SU-DHL-6 (cell line): ENCODE measurements around the gene WWOX.

Experiments
- H2AFZ ChIP-seq: fragments of 200-600 bp; sonication (generic); 2 replicates; pipeline ENCODE4 v1.6.1; 2014; ENCODE audit warnings: low read depth, mild to moderate bottlenecking, moderate library complexity, mixed read lengths, antibody characterized with exemption, low read length; ENCODE audit not compliant: severe bottlenecking
- H3F3A ChIP-seq: fragments of 200-600 bp; shearing (Covaris generic); 2 replicates; pipeline ENCODE4 v1.6.0; 2016; ENCODE audit warnings: antibody characterized with exemption, mild to moderate bottlenecking; ENCODE audit not compliant: insufficient read depth
- H3K27ac ChIP-seq: fragments of 200-600 bp; sonication (generic); 2 replicates; pipeline ENCODE4 v1.5.1; 2016; ENCODE audit warnings: low read depth, mild to moderate bottlenecking, low read length, moderate library complexity, mixed read lengths
- H3K27me3 ChIP-seq: fragments of 200-600 bp; sonication (generic), shearing (Covaris generic); 2 replicates; pipeline ENCODE4 v1.6.0; 2014; ENCODE audit warnings: mild to moderate bottlenecking, low read length
- H3K36me3 ChIP-seq: fragments of 200-600 bp; sonication (generic); 2 replicates; pipeline ENCODE4 v1.6.1; 2014; ENCODE audit warnings: mild to moderate bottlenecking, low read length, mixed read lengths
- H3K4me2 ChIP-seq: fragments of 300-600, 200-600 bp; shearing (Covaris generic), sonication (generic); 2 replicates; pipeline ENCODE4 v1.6.0; 2014; ENCODE audit warnings: low read length, low read depth, mild to moderate bottlenecking; ENCODE audit not compliant: poor library complexity, severe bottlenecking
- H3K4me3 ChIP-seq: fragments of 200-600 bp; sonication (generic); 2 replicates; pipeline ENCODE4 v1.5.1; 2014; ENCODE audit warnings: antibody characterized with exemption, low read length, mild to moderate bottlenecking, mixed read lengths; ENCODE audit not compliant: insufficient read depth, poor library complexity, severe bottlenecking
- H3K79me2 ChIP-seq: fragments of 200-600 bp; sonication (generic); 2 replicates; pipeline ENCODE4 v1.6.1; 2014; ENCODE audit warnings: mild to moderate bottlenecking, low read length, moderate library complexity; ENCODE audit not compliant: insufficient read depth
- H3K9ac ChIP-seq: fragments of 200-600 bp; sonication (generic); 2 replicates; pipeline ENCODE4 v1.7.0; 2014; ENCODE audit warnings: mild to moderate bottlenecking, low read length
- H3K9me2 ChIP-seq: fragments of 200-600 bp; sonication (generic); replicated peaks from 2 replicates; pipeline ENCODE4 v1.6.1; 2014; ENCODE audit warnings: low read length; ENCODE audit not compliant: insufficient read depth
- H3K9me3 ChIP-seq: fragments of 200-600 bp; sonication (generic); 2 replicates; pipeline ENCODE4 v1.6.1; 2014; ENCODE audit warnings: low read length, mixed read lengths; ENCODE audit not compliant: insufficient read depth
- H4K20me1 ChIP-seq: fragments of 200-600 bp; sonication (generic); 2 replicates; pipeline ENCODE4 v1.6.1; 2014; ENCODE audit warnings: low read depth, mild to moderate bottlenecking, antibody characterized with exemption, low read length, moderate library complexity, mixed read lengths
- CTCF ChIP-seq: fragments of 200-600 bp; sonication (generic); IDR thresholded peaks from one replicate; pipeline ENCODE4 v1.5.1; 2017; ENCODE audit warnings: antibody characterized with exemption, mild to moderate bottlenecking, low read length, moderate library complexity; ENCODE audit not compliant: insufficient read depth, poor library complexity, severe bottlenecking
- EZH2phosphoT487 ChIP-seq: fragments of 200-600 bp; sonication (generic), shearing (Covaris generic); conservative IDR thresholded peaks from 2 replicates; pipeline ENCODE4 v1.6.1; 2018; ENCODE audit warnings: mild to moderate bottlenecking, antibody characterized with exemption, low read length, moderate library complexity, mixed read lengths

WWOX gene

GRCh38 chr16:78474762-78475161 is 375.3 kb downstream of the WWOX start:
- Histone ChIP-seq H4K20me1 (no peaks in the 10 kb centered on the region; the same call in 1 of the 2 replicates), H3F3A (no peaks in the 10 kb centered on the region), H3K36me3 (no peaks in the 10 kb centered on the region), H3K4me3 (no peak overlapping the region), H3K4me2 (no peak overlapping the region), H3K79me2 (no peaks in the 10 kb centered on the region), H3K9ac (no peak overlapping the region), H3K9me2 (no peaks in the 10 kb centered on the region), H3K27ac (no peak overlapping the region), H2AFZ (no peak overlapping the region), H3K27me3 (no peaks in the 10 kb centered on the region), H3K9me3 (no peaks in the 10 kb centered on the region)
- TF ChIP-seq EZH2phosphoT487 (no peak), CTCF (no peak)

- Histone ChIP-seq H3K36me3 (no peaks in the 10 kb centered on the region), H3K9me3 (no peaks in the 10 kb centered on the region), H3K79me2 (no peaks in the 10 kb centered on the region), H3K4me3 (no peak overlapping the region), H3K27ac (no peak overlapping the region), H3K4me2 (no peak overlapping the region), H3K9me2 (no peaks in the 10 kb centered on the region), H4K20me1 (no peaks in the 10 kb centered on the region; the same call in 1 of the 2 replicates), H3F3A (no peaks in the 10 kb centered on the region), H3K27me3 (no peaks in the 10 kb centered on the region), H2AFZ (no peak overlapping the region), H3K9ac (no peak overlapping the region)
- TF ChIP-seq EZH2phosphoT487 (no peak), CTCF (no peak)
Observed at GRCh38 chr16:78476615-78477014, 377.2 kb downstream of the WWOX start.

- TF ChIP-seq EZH2phosphoT487 (no peak), CTCF (no peak)
- Histone ChIP-seq H3K9me3 (no peaks in the 10 kb centered on the region), H3K4me2 (no peak overlapping the region), H3K27ac (no peak overlapping the region), H3F3A (no peaks in the 10 kb centered on the region), H3K27me3 (no peaks in the 10 kb centered on the region), H3K4me3 (no peak overlapping the region), H3K9ac (no peak overlapping the region), H3K9me2 (no peaks in the 10 kb centered on the region), H4K20me1 (no peaks in the 10 kb centered on the region; the same call in 1 of the 2 replicates), H2AFZ (no peak overlapping the region), H3K36me3 (no peaks in the 10 kb centered on the region), H3K79me2 (no peaks in the 10 kb centered on the region)
Observed at GRCh38 chr16:78478267-78478861, 378.9 kb downstream of the WWOX start.
